ENCODE results near the gene CZIB. TPM values are rescaled to one million over a fixed set of nuclear protein-coding genes. Genes with fewer than 3 reads are reported as not detected.

CZIB gene
- total and polyA plus RNA-seq, 2 of the 13 experiments (the other 11 are each of a cell fraction or from before 2014, with no cell fraction given), result 49.2 to 67.0 TPM

DNA sequence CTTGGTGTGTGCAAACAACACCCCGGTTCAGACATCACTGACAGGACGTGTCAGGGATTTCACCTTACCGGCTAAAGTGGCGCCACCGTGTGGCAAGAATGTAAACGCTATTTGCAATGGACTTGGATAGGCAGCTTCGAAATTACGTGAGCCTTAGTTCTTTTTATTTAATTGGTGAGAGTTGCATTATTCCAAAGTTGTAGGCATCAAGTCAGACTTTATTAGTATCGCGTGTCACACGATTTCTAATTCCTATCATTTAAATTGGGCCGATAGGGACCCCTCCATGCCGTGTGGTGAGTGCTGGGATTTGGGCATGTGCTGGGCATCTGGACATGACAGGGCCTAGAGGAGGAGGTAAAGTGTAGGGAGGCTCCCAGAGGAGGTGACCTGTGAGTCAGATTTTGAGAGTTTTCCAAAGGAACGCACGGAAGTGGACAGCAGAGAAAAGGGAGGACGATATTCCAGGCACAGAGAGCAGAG, 38.3 kb downstream of the CZIB start (continued):
- TF ChIP-seq, protein P1, sequence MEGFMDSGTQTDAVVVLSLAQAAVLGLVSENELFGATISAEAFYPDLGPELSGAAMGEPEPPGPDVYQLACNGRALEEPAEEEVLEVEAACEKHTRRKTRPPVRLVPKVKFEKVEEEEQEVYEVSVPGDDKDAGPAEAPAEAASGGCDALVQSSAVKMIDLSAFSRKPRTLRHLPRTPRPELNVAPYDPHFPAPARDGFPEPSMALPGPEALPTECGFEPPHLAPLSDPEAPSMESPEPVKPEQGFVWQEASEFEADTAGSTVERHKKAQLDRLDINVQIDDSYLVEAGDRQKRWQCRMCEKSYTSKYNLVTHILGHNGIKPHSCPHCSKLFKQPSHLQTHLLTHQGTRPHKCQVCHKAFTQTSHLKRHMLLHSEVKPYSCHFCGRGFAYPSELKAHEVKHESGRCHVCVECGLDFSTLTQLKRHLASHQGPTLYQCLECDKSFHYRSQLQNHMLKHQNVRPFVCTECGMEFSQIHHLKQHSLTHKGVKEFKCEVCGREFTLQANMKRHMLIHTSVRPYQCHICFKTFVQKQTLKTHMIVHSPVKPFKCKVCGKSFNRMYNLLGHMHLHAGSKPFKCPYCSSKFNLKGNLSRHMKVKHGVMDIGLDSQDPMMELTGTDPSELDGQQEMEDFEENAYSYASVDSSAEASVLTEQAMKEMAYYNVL (CRISPR knock-in tag; IDR thresholded peaks at IDR 0.05; ENCODE audit: borderline replicate concordance), result 0 out of 2 replicates have a peak, but pooled peaks have one; percentile 19
- TF ChIP-seq, protein P2, sequence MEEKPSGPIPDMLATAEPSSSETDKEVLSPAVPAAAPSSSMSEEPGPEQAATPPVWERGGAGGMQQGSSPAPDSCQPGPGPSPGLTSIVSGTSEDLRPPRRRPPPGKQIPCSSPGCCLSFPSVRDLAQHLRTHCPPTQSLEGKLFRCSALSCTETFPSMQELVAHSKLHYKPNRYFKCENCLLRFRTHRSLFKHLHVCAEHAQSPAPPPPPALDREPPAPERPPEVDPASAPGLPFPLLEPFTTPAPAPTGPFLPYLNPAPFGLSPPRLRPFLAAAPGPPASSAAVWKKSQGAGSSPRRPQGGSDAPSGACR (CRISPR knock-in tag; IDR thresholded peaks at IDR 0.05), result 0 out of 2 replicates have a peak, but pooled peaks have one; percentile 48
- TF ChIP-seq, protein P3, sequence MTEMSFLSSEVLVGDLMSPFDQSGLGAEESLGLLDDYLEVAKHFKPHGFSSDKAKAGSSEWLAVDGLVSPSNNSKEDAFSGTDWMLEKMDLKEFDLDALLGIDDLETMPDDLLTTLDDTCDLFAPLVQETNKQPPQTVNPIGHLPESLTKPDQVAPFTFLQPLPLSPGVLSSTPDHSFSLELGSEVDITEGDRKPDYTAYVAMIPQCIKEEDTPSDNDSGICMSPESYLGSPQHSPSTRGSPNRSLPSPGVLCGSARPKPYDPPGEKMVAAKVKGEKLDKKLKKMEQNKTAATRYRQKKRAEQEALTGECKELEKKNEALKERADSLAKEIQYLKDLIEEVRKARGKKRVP (CRISPR knock-in tag; IDR thresholded peaks at IDR 0.05), result 0 out of 4 replicates have a peak, but pooled peaks of 1 of the 2 experiments have one; percentile 21
- TF ChIP-seq, protein P4, sequence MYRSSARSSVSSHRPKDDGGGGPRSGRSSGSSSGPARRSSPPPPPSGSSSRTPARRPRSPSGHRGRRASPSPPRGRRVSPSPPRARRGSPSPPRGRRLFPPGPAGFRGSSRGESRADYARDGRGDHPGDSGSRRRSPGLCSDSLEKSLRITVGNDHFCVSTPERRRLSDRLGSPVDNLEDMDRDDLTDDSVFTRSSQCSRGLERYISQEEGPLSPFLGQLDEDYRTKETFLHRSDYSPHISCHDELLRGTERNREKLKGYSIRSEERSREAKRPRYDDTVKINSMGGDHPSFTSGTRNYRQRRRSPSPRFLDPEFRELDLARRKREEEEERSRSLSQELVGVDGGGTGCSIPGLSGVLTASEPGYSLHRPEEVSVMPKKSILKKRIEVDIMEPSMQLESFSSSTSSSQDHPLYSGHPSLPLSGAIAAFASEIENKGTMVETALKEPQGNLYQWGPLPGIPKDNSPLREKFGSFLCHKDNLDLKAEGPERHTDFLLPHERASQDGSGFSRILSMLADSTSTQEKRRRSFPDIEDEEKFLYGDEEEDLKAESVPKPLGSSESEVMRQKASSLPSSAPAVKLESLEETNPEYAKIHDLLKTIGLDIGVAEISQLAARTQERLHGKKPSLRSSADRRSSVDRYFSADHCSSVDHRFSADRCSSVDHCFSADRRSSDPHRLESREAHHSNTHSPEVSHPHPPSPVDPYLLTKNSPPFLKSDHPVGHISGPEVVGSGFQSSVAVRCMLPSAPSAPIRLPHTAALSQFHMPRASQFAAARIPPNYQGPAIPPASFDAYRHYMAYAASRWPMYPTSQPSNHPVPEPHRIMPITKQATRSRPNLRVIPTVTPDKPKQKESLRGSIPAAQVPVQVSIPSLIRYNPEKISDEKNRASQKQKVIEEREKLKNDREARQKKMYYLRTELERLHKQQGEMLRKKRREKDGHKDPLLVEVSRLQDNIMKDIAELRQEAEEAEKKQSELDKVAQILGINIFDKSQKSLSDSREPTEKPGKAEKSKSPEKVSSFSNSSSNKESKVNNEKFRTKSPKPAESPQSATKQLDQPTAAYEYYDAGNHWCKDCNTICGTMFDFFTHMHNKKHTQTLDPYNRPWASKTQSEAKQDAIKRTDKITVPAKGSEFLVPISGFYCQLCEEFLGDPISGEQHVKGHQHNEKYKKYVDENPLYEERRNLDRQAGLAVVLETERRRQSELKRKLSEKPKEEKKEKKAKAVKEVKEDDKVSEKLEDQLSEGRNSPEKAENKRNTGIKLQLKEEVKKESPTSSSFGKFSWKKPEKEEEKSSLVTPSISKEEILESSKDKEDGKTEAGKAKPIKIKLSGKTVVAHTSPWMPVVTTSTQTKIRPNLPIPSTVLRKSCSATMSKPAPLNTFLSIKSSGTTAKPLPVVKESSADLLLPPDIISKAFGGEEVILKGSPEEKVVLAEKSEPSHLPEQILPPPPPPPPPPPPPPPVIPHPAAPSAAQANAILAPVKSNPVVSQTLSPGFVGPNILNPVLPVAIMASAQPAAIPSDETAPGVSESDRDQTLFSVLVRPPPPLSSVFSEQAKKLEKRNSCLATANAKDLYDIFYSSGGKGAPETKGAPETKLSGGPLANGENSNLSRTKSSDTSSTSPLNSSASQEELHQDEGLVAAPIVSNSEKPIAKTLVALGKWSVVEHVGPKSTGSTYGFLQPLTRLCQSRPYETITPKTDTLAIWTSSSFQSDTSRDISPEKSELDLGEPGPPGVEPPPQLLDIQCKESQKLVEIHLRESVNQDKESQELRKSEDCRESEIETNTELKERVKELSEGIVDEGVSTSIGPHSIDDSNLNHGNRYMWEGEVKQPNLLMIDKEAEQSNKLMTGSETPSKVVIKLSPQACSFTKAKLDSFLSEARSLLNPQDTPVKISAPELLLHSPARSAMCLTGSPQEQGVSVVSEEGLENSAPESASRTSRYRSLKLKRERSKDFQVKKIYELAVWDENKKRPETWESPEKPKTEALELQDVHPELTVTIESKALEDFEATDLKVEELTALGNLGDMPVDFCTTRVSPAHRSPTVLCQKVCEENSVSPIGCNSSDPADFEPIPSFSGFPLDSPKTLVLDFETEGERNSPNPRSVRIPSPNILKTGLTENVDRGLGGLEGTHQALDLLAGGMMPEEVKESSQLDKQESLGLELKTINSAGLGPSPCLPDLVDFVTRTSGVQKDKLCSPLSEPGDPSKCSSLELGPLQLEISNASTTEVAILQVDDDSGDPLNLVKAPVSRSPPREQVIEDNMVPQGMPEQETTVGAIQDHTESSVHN (CRISPR knock-in tag; IDR thresholded peaks at IDR 0.05), result no peak
- 0 out of 2 replicates have a peak, but pooled peaks have one; percentile 35 for TF ChIP-seq KDM3A (CRISPR knock-in tag; IDR thresholded peaks at IDR 0.05; ENCODE audit: low read depth)
- TF ChIP-seq, protein P5, sequence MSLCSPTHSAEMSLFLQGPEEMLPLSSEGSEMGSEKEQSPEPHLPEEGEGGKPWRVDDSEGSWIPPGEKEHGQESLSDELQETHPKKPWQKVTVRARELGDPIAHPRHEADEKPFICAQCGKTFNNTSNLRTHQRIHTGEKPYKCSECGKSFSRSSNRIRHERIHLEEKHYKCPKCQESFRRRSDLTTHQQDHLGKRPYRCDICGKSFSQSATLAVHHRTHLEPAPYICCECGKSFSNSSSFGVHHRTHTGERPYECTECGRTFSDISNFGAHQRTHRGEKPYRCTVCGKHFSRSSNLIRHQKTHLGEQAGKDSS (CRISPR knock-in tag; IDR thresholded peaks at IDR 0.05; ENCODE audit: borderline replicate concordance, low read depth), result peak; percentile 55; the same call in 1 of the 2 replicates
- no peak for TF ChIP-seq ZNF660 (CRISPR knock-in tag; IDR thresholded peaks at IDR 0.05; ENCODE audit: borderline replicate concordance, low read depth)
- TF ChIP-seq, protein P6, sequence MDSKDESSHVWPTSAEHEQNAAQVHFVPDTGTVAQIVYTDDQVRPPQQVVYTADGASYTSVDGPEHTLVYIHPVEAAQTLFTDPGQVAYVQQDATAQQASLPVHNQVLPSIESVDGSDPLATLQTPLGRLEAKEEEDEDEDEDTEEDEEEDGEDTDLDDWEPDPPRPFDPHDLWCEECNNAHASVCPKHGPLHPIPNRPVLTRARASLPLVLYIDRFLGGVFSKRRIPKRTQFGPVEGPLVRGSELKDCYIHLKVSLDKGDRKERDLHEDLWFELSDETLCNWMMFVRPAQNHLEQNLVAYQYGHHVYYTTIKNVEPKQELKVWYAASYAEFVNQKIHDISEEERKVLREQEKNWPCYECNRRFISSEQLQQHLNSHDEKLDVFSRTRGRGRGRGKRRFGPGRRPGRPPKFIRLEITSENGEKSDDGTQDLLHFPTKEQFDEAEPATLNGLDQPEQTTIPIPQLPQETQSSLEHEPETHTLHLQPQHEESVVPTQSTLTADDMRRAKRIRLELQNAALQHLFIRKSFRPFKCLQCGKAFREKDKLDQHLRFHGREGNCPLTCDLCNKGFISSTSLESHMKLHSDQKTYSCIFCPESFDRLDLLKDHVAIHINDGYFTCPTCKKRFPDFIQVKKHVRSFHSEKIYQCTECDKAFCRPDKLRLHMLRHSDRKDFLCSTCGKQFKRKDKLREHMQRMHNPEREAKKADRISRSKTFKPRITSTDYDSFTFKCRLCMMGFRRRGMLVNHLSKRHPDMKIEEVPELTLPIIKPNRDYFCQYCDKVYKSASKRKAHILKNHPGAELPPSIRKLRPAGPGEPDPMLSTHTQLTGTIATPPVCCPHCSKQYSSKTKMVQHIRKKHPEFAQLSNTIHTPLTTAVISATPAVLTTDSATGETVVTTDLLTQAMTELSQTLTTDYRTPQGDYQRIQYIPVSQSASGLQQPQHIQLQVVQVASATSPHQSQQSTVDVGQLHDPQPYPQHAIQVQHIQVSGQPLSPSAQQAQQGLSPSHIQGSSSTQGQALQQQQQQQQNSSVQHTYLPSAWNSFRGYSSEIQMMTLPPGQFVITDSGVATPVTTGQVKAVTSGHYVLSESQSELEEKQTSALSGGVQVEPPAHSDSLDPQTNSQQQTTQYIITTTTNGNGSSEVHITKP (CRISPR knock-in tag; IDR thresholded peaks at IDR 0.05; ENCODE audit: low read depth), result no peak

Data from HepG2 (cell line).